Panc1 (cell line): ENCODE results near the gene DNAH9. TPM values are rescaled to one million over a fixed set of nuclear protein-coding genes. Genes with fewer than 3 reads are reported as not detected.

Experiments
- ATAC-seq: fragments of 200-7000 bp; cut with Tn5 transposase; 2 replicates; pipeline ENCODE4 v1.9.1; 2020; ENCODE audit warnings: mild to moderate bottlenecking, moderate library complexity
- BruUV-seq: library from RNA; stranded (reverse); fragments of 400-500 nt; replicated peaks from 2 replicates; lab custom pipeline; 2021; lab: Mats Ljungman, UMichigan
- CTCF ChIA-PET: fragments of 300-600 bp; sonication (Branson Sonifier 250); formaldehyde crosslinking; loops from one replicate; lab custom pipeline; 2022; ENCODE audit warnings: antibody characterized with exemption; lab: Charles Lee
- POLR2A ChIA-PET: fragments of 300-600 bp; sonication (Branson Sonifier 250); formaldehyde crosslinking; loops from one replicate; lab custom pipeline; 2022; ENCODE audit warnings: antibody characterized with exemption; lab: Charles Lee
- DNase-seq: peaks from one replicate; pipeline ENCODE4 v3.0.0-alpha.2; 2010; ENCODE audit warnings: low read depth, low spot score
- H3K27ac ChIP-seq: 2 replicates; pipeline ENCODE4 v1.5.1; 2011; ENCODE audit warnings: mild to moderate bottlenecking, low read length, inconsistent platforms
- H3K27me3 ChIP-seq: fragments of 200-500 bp; sonication (Bioruptor generic); 2 replicates; pipeline ENCODE4 v1.6.0; 2014; ENCODE audit warnings: low read length, inconsistent platforms; ENCODE audit not compliant: control insufficient read depth, insufficient read depth
- H3K36me3 ChIP-seq: fragments of 200-500 bp; sonication (Bioruptor generic); 2 replicates; pipeline ENCODE4 v1.5.1; 2014; ENCODE audit warnings: inconsistent platforms, mild to moderate bottlenecking, low read length, moderate library complexity; ENCODE audit not compliant: control insufficient read depth, insufficient read depth
- H3K4me1 ChIP-seq: 2 replicates; pipeline ENCODE4 v1.5.1; 2011; ENCODE audit warnings: inconsistent platforms, mild to moderate bottlenecking, low read length, moderate library complexity; ENCODE audit not compliant: control insufficient read depth, insufficient read depth
- H3K4me3 ChIP-seq, 2 experiments: 2 replicates each; pipeline ENCODE4 v1.5.1; 2011 to 2012; ENCODE audit warnings: low read depth in 2 of 2, low read length in 2 of 2, mild to moderate bottlenecking in 2 of 2, inconsistent platforms in 1 of 2, moderate library complexity in 1 of 2
- H3K9me3 ChIP-seq: fragments of 200-500 bp; sonication (Bioruptor generic); 2 replicates; pipeline ENCODE4 v1.5.1; 2014; ENCODE audit warnings: low read depth, mild to moderate bottlenecking, inconsistent platforms, low read length, moderate library complexity; ENCODE audit not compliant: control insufficient read depth, insufficient read depth
- CTCF ChIP-seq: fragments of 450-650 bp; IDR thresholded peaks from 2 replicates; pipeline ENCODE4 v1.5.1; 2017; ENCODE audit warnings: mild to moderate bottlenecking
- POLR2AphosphoS5 ChIP-seq: IDR thresholded peaks from 2 replicates; pipeline ENCODE4 v1.6.1; 2012; ENCODE audit warnings: mild to moderate bottlenecking, low read depth, low read length, moderate library complexity
- REST ChIP-seq, 2 experiments: IDR thresholded peaks; 2 replicates each; pipeline ENCODE4 v1.6.1; 2011 to 2012; ENCODE audit warnings: low read depth in 2 of 2, control low read depth in 1 of 2, low read length in 1 of 2, mild to moderate bottlenecking in 1 of 2, moderate library complexity in 1 of 2; ENCODE audit not compliant: insufficient read depth in 1 of 2
- SIN3A ChIP-seq: IDR thresholded peaks from 2 replicates; pipeline ENCODE4 v1.6.1; 2012; ENCODE audit warnings: low read depth, mild to moderate bottlenecking, low read length, moderate library complexity, borderline replicate concordance; ENCODE audit not compliant: insufficient read depth
- TCF7L2 ChIP-seq: IDR thresholded peaks from 2 replicates; pipeline ENCODE4 v1.6.1; 2011; ENCODE audit warnings: mild to moderate bottlenecking, low read depth, low read length, inconsistent platforms
- in situ Hi-C: cut with HindIII; loops from 2 replicates; pipeline ENCODE4 v1.10.0; 2016; ENCODE audit warnings: low sequenced_read_pairs, low pct_unique_long_range_greater_than_20kb
- intact Hi-C: fragments of 100-400 bp; cut with micrococcal nuclease; formaldehyde crosslinking; loops from one replicate; pipeline ENCODE4 v1.10.0; 2022; ENCODE audit not compliant: unreplicated experiment
- total RNA-seq: library from RNA; stranded (reverse); gene quantifications from one replicate; pipeline ENCODE4 v1.2.1, GENCODE V29; 2021; ENCODE audit not compliant: unreplicated experiment

DNAH9 gene
- total RNA-seq, 1 experiment from 2014 or later: not detected

GRCh38 chr17:11720816-11721215, 122.5 kb downstream of the DNAH9 start:
- DNase-seq: no peak
- no peaks in the 10 kb centered on the region for H3K9me3 ChIP-seq
- no peak for ATAC-seq
- no peaks in the 10 kb centered on the region for H3K27me3 ChIP-seq
- H3K27ac ChIP-seq: no peak overlapping the region
- no peaks in the 10 kb centered on the region for H3K36me3 ChIP-seq
- H3K4me1 ChIP-seq: no peaks in the 10 kb centered on the region; the same call in 1 of the 2 replicates
- H3K4me3 ChIP-seq: no peak overlapping the region
- intact Hi-C loops: no loop called here
- ChIA-PET POLR2A (no interaction called here), CTCF (no interaction called here)
- in situ Hi-C loops: no loop called here
- no TSS peak for BruUV-seq
- TF ChIP-seq POLR2AphosphoS5: no peak

GRCh38 chr17:11730747-11731146, 132.5 kb downstream of the DNAH9 start:
- Histone ChIP-seq H3K4me1 (no peaks in the 10 kb centered on the region), H3K36me3 (no peaks in the 10 kb centered on the region), H3K9me3 (no peaks in the 10 kb centered on the region), H3K27ac (no peak overlapping the region), H3K27me3 (no peaks in the 10 kb centered on the region), H3K4me3 (no peak overlapping the region)
- in situ Hi-C loops (no loop called here), intact Hi-C loops (no loop called here)
- DNase-seq (no peak), ATAC-seq (no peak)
- TF ChIP-seq CTCF (no peak), TCF7L2 (no peak), REST (IDR thresholded peaks at IDR 0.05; ENCODE audit: insufficient read depth in 1 of 2, low read depth in 2 of 2, low read length in 1 of 2) (no peak), POLR2AphosphoS5 (no peak), SIN3A (no peak)
- ChIA-PET POLR2A (no interaction called here), CTCF (interaction anchor here (0.5 kb wide), 1 partner anchor 1034 kb away, joined by 5 read pairs; the partner anchor contains the start of gene SCO1)
- no TSS peak for BruUV-seq

- POLR2A ChIA-PET: interaction anchor here (0.6 kb wide), 1 partner anchor 953 kb away, joined by 7 read pairs; no protein-coding TSS in a partner anchor
- no peaks in the 10 kb centered on the region for H3K4me1 ChIP-seq
- ATAC-seq (no peak), DNase-seq (no peak)
- intact Hi-C loops (no loop called here), in situ Hi-C loops (no loop called here)
- BruUV-seq: no TSS peak
- no peak overlapping the region for H3K4me3 ChIP-seq
- H3K27me3 ChIP-seq: no peaks in the 10 kb centered on the region
- CTCF ChIA-PET: no interaction called here
- TF ChIP-seq SIN3A (no peak), POLR2AphosphoS5 (no peak), TCF7L2 (no peak), CTCF (no peak), REST (IDR thresholded peaks at IDR 0.05; ENCODE audit: insufficient read depth in 1 of 2, low read depth in 2 of 2, low read length in 1 of 2) (no peak)
- no peaks in the 10 kb centered on the region for H3K9me3 ChIP-seq
- H3K36me3 ChIP-seq: no peaks in the 10 kb centered on the region
- no peak overlapping the region for H3K27ac ChIP-seq
These were observed 138.5 kb downstream of the DNAH9 start for GRCh38 chr17:11736613-11737312.
